WTC11 (cell line): ENCODE measurements around the gene FREM2. TPM values are rescaled to one million over a fixed set of nuclear protein-coding genes. Genes with fewer than 3 reads are reported as not detected.
A peak's percentile ranks its signal among the peaks of the same experiment; 100 is the strongest.

ENCODE experiments used
- ATAC-seq: fragments of 200-7000 bp; cut with Tn5 transposase; 2 replicates; pipeline ENCODE4 v1.10.0; 2021; ENCODE audit warnings: mild to moderate bottlenecking, moderate library complexity
- CTCF ChIA-PET: fragments of 300-600 bp; sonication (Branson Sonifier 250); formaldehyde crosslinking; loops from one replicate; lab custom pipeline; 2021; ENCODE audit warnings: antibody characterized with exemption; lab: Charles Lee
- POLR2A ChIA-PET: fragments of 350-600 bp; sonication (Branson Sonifier 250); formaldehyde crosslinking; loops from one replicate; lab custom pipeline; 2021; ENCODE audit warnings: antibody characterized with exemption; lab: Charles Lee
- DNase-seq: peaks from one replicate; pipeline ENCODE4 v3.0.0; 2021; ENCODE audit warnings: low spot score
- H3K27ac Mint-ChIP-seq: 2 replicates; pipeline ENCODE4 v1.8.0; 2021; ENCODE audit warnings: mixed read lengths
- H3K27me3 Mint-ChIP-seq: 2 replicates; pipeline ENCODE4 v1.8.0; 2021; ENCODE audit warnings: low read depth, mild to moderate bottlenecking, moderate library complexity, mixed read lengths
- H3K36me3 Mint-ChIP-seq: 2 replicates; pipeline ENCODE4 v1.8.0; 2021; ENCODE audit warnings: mixed read lengths
- H3K4me1 Mint-ChIP-seq: 2 replicates; pipeline ENCODE4 v1.8.0; 2022; ENCODE audit warnings: mixed read lengths
- H3K4me3 Mint-ChIP-seq: 2 replicates; pipeline ENCODE4 v1.8.0; 2021; ENCODE audit warnings: mild to moderate bottlenecking, moderate library complexity, mixed read lengths
- H3K9me3 Mint-ChIP-seq: 2 replicates; pipeline ENCODE4 v1.8.0; 2021; ENCODE audit warnings: mixed read lengths
- CREB1 ChIP-seq: sonication (generic); formaldehyde crosslinking; IDR thresholded peaks from 2 replicates; pipeline ENCODE4 v1.8.0; 2023; ENCODE audit warnings: mild to moderate bottlenecking, missing genetic modification reagents
- CREM ChIP-seq: sonication (generic); formaldehyde crosslinking; IDR thresholded peaks from 2 replicates; pipeline ENCODE4 v1.8.1; 2022; ENCODE audit warnings: mild to moderate bottlenecking, missing genetic modification reagents, moderate library complexity
- FOXJ3 ChIP-seq: sonication (generic); formaldehyde crosslinking; IDR thresholded peaks from 2 replicates; pipeline ENCODE4 v1.9.0; 2021; ENCODE audit warnings: missing genetic modification reagents, mild to moderate bottlenecking, borderline replicate concordance
- FOXK1 ChIP-seq: sonication (generic); formaldehyde crosslinking; IDR thresholded peaks from 2 replicates; pipeline ENCODE4 v1.8.0; 2022; ENCODE audit warnings: mild to moderate bottlenecking, moderate library complexity, missing genetic modification reagents
- FOXP1 ChIP-seq: sonication (generic); formaldehyde crosslinking; IDR thresholded peaks from 2 replicates; pipeline ENCODE4 v1.8.0; 2022; ENCODE audit warnings: missing genetic modification reagents, mild to moderate bottlenecking, moderate library complexity, borderline replicate concordance
- GRHL2 ChIP-seq: fragments of 250-450 bp; sonication (Bioruptor Pico); IDR thresholded peaks from 2 replicates; pipeline ENCODE4 v1.8.0; 2022; ENCODE audit warnings: mild to moderate bottlenecking, moderate library complexity; ENCODE audit not compliant: insufficient replicate concordance, severe bottlenecking
- HMGA2 ChIP-seq: fragments of 250-450 bp; sonication (Bioruptor Pico); IDR thresholded peaks from 2 replicates; pipeline ENCODE4 v1.4.0; 2021; ENCODE audit warnings: mild to moderate bottlenecking, moderate library complexity
- NFE2L1 ChIP-seq: sonication (generic); formaldehyde crosslinking; IDR thresholded peaks from 2 replicates; pipeline ENCODE4 v1.8.1; 2023; ENCODE audit warnings: missing genetic modification reagents
- SOX15 ChIP-seq: fragments of 250-450 bp; sonication (Bioruptor Pico); IDR thresholded peaks from 2 replicates; pipeline ENCODE4 v1.9.0; 2021; ENCODE audit warnings: mild to moderate bottlenecking
- ZNF121 ChIP-seq: sonication (generic); formaldehyde crosslinking; IDR thresholded peaks from 2 replicates; pipeline ENCODE4 v1.8.0; 2023; ENCODE audit warnings: missing genetic modification reagents
- ZNF232 ChIP-seq: sonication (generic); formaldehyde crosslinking; IDR thresholded peaks from 2 replicates; pipeline ENCODE4 v1.8.0; 2022; ENCODE audit warnings: mild to moderate bottlenecking, missing genetic modification reagents
- ZNF416 ChIP-seq: fragments of 250-450 bp; sonication (Bioruptor Pico); IDR thresholded peaks from 2 replicates; pipeline ENCODE4 v1.9.0; 2021; ENCODE audit warnings: mild to moderate bottlenecking, inconsistent platforms
- total RNA-seq: library from RNA; stranded (reverse); gene quantifications from 3 replicates; pipeline ENCODE4 v1.2.3, GENCODE V29; 2021
- TF ChIP-seq, protein P1 (sequence below): sonication (generic); formaldehyde crosslinking; IDR thresholded peaks from 2 replicates; pipeline ENCODE4 v1.8.1; 2022; ENCODE audit warnings: missing genetic modification reagents, borderline replicate concordance
- TF ChIP-seq, protein P2 (sequence below): fragments of 250-450 bp; sonication (Bioruptor Pico); IDR thresholded peaks from 2 replicates; pipeline ENCODE4 v1.8.0; 2021; ENCODE audit warnings: mild to moderate bottlenecking
- TF ChIP-seq, protein P3 (sequence below): fragments of 250-450 bp; sonication (Bioruptor Pico); IDR thresholded peaks from 2 replicates; pipeline ENCODE4 v1.9.0; 2021; ENCODE audit warnings: moderate library complexity, mild to moderate bottlenecking, inconsistent platforms, borderline replicate concordance
- TF ChIP-seq, protein P4 (sequence below): sonication (generic); formaldehyde crosslinking; IDR thresholded peaks from 2 replicates; pipeline ENCODE4 v1.8.1; 2022; ENCODE audit warnings: low read depth, mild to moderate bottlenecking, moderate library complexity, missing genetic modification reagents, borderline replicate concordance
- TF ChIP-seq, protein P5 (sequence below): fragments of 250-450 bp; sonication (Bioruptor Pico); IDR thresholded peaks from 2 replicates; pipeline ENCODE4 v1.9.0; 2021; ENCODE audit warnings: mild to moderate bottlenecking
- TF ChIP-seq, protein P6 (sequence below): sonication (generic); formaldehyde crosslinking; conservative IDR thresholded peaks from 2 replicates; pipeline ENCODE4 v1.8.1; 2022; ENCODE audit warnings: mild to moderate bottlenecking, missing genetic modification reagents

The FREM2 gene
- total RNA-seq, 1 experiment from 2014 or later, result 23.7 TPM

DNA sequence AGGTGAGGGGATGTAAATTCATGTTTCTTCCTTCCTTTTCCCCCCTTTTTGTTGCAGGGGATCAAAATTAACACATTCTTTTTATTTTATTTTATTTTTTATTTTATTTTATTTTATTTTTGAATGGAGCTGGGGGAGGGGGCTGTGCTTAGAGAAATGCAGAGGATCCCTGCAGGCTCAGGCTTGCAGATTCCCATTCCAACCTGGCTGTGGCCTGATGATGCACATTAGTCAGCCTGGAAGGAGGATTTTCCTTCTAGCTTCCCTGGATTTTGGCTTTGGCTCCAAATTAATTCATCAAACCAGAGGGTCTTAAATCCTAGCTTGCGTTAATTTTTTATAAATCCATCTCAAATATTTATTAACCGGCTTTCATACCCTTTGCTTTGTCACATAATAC lies 67.0 kb downstream of the FREM2 start:
- ChIA-PET POLR2A (interaction anchor here (0.6 kb wide), 1 partner anchor 133 kb away, joined by 3 read pairs; no protein-coding TSS in a partner anchor), CTCF (interaction anchor here (0.9 to 2.1 kb wide), 3 partner anchors 68 to 172 kb away, joined by 3 to 8 read pairs (median 6); no protein-coding TSS in a partner anchor)
- Mint-ChIP-seq H3K36me3 (no peaks in the 10 kb centered on the region), H3K27ac (peak overlapping the region; percentile 21; the same call in 1 of the 2 replicates), H3K4me1 (peaks cover 42% of the 10 kb centered on the region), H3K9me3 (no peaks in the 10 kb centered on the region), H3K27me3 (no peaks in the 10 kb centered on the region), H3K4me3 (no peak overlapping the region)
- TF ChIP-seq ZNF416 (CRISPR knock-in tag) (no peak), CREM (CRISPR knock-in tag) (no peak), HMGA2 (CRISPR knock-in tag) (peak; percentile 16; the same call in 1 of the 2 replicates)
- ATAC-seq (peak; percentile 81), DNase-seq (peak; percentile 17)

DNA sequence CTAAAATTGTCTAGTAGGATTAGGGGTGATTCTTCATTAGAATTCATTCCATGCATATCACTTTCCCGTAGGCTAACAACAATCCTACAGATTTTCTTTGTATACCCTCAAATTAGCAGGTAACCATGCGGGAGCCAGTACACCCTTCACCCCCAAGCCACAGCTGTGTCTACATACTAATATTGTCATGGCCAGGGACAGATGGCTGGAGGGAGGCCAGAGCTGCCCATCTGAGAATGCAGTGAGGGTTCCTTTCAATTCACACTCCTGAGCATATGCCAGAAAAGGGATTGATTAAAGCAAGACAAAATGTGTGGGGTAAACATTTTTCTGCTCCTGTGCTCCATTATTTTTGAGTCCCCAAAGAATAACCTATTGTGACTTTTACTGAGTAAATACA lies 68.9 kb downstream of the FREM2 start:
- H3K27me3 Mint-ChIP-seq, result no peaks in the 10 kb centered on the region
- H3K9me3 Mint-ChIP-seq, result no peaks in the 10 kb centered on the region
- no peak overlapping the region for H3K4me3 Mint-ChIP-seq
- DNase-seq (no peak), ATAC-seq (no peak)
- ChIA-PET POLR2A (no interaction called here), CTCF (interaction anchor here (1.1 kb wide), 1 partner anchor 9 kb away, joined by 3 read pairs; no protein-coding TSS in a partner anchor)
- TF ChIP-seq ZNF121 (CRISPR knock-in tag) (no peak), FOXK1 (CRISPR knock-in tag) (no peak), ZNF232 (CRISPR knock-in tag) (no peak), FOXP1 (CRISPR knock-in tag) (no peak), FOXJ3 (no peak), NFE2L1 (CRISPR knock-in tag) (no peak), SOX15 (CRISPR knock-in tag) (no peak), GRHL2 (no peak), CREB1 (no peak)
- TF ChIP-seq, protein P1, sequence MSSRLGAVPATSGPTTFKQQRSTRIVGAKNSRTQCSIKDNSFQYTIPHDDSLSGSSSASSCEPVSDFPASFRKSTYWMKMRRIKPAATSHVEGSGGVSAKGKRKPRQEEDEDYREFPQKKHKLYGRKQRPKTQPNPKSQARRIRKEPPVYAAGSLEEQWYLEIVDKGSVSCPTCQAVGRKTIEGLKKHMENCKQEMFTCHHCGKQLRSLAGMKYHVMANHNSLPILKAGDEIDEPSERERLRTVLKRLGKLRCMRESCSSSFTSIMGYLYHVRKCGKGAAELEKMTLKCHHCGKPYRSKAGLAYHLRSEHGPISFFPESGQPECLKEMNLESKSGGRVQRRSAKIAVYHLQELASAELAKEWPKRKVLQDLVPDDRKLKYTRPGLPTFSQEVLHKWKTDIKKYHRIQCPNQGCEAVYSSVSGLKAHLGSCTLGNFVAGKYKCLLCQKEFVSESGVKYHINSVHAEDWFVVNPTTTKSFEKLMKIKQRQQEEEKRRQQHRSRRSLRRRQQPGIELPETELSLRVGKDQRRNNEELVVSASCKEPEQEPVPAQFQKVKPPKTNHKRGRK, result no peak
- TF ChIP-seq, protein P2, sequence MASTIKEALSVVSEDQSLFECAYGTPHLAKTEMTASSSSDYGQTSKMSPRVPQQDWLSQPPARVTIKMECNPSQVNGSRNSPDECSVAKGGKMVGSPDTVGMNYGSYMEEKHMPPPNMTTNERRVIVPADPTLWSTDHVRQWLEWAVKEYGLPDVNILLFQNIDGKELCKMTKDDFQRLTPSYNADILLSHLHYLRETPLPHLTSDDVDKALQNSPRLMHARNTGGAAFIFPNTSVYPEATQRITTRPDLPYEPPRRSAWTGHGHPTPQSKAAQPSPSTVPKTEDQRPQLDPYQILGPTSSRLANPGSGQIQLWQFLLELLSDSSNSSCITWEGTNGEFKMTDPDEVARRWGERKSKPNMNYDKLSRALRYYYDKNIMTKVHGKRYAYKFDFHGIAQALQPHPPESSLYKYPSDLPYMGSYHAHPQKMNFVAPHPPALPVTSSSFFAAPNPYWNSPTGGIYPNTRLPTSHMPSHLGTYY (CRISPR knock-in tag), result no peak
- TF ChIP-seq, protein P3, sequence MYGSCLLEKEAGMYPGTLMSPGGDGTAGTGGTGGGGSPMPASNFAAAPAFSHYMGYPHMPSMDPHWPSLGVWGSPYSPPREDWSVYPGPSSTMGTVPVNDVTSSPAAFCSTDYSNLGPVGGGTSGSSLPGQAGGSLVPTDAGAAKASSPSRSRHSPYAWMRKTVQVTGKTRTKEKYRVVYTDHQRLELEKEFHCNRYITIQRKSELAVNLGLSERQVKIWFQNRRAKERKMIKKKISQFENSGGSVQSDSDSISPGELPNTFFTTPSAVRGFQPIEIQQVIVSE (CRISPR knock-in tag), result no peak
- TF ChIP-seq, protein P4, sequence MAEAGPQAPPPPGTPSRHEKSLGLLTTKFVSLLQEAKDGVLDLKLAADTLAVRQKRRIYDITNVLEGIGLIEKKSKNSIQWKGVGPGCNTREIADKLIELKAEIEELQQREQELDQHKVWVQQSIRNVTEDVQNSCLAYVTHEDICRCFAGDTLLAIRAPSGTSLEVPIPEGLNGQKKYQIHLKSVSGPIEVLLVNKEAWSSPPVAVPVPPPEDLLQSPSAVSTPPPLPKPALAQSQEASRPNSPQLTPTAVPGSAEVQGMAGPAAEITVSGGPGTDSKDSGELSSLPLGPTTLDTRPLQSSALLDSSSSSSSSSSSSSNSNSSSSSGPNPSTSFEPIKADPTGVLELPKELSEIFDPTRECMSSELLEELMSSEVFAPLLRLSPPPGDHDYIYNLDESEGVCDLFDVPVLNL (CRISPR knock-in tag), result no peak
- TF ChIP-seq, protein P5, sequence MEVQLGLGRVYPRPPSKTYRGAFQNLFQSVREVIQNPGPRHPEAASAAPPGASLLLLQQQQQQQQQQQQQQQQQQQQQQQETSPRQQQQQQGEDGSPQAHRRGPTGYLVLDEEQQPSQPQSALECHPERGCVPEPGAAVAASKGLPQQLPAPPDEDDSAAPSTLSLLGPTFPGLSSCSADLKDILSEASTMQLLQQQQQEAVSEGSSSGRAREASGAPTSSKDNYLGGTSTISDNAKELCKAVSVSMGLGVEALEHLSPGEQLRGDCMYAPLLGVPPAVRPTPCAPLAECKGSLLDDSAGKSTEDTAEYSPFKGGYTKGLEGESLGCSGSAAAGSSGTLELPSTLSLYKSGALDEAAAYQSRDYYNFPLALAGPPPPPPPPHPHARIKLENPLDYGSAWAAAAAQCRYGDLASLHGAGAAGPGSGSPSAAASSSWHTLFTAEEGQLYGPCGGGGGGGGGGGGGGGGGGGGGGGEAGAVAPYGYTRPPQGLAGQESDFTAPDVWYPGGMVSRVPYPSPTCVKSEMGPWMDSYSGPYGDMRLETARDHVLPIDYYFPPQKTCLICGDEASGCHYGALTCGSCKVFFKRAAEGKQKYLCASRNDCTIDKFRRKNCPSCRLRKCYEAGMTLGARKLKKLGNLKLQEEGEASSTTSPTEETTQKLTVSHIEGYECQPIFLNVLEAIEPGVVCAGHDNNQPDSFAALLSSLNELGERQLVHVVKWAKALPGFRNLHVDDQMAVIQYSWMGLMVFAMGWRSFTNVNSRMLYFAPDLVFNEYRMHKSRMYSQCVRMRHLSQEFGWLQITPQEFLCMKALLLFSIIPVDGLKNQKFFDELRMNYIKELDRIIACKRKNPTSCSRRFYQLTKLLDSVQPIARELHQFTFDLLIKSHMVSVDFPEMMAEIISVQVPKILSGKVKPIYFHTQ (CRISPR knock-in tag), result no peak
- TF ChIP-seq, protein P6, sequence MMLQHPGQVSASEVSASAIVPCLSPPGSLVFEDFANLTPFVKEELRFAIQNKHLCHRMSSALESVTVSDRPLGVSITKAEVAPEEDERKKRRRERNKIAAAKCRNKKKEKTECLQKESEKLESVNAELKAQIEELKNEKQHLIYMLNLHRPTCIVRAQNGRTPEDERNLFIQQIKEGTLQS (CRISPR knock-in tag), result no peak
- H3K4me1 Mint-ChIP-seq, result peaks cover 38% of the 10 kb centered on the region
- H3K27ac Mint-ChIP-seq, result no peak overlapping the region
- H3K36me3 Mint-ChIP-seq, result no peaks in the 10 kb centered on the region
